ENCODE measurements around the gene LCN1.

GRCh38 chr9:135490980-135491464 is 30.2 kb upstream of the LCN1 start:
- TF ChIP-seq CTCF (IDR thresholded peaks at IDR 0.05; ENCODE audit: control extremely low read depth in 1 of 3, insufficient read depth in 1 of 3, low read depth in 1 of 3, low read length in 3 of 3) (no peak), RFX5 (IDR thresholded peaks at IDR 0.05; ENCODE audit: borderline replicate concordance, low read depth, low read length) (no peak), RNF2 (IDR thresholded peaks at IDR 0.05; ENCODE audit: borderline replicate concordance, low read depth, low read length, missing control alignments, poor library complexity, severe bottlenecking) (no peak), POLR2A (IDR thresholded peaks at IDR 0.05; ENCODE audit: control extremely low read depth in 1 of 2, low read depth in 2 of 2, low read length in 2 of 2) (no peak), CHD2 (IDR thresholded peaks at IDR 0.05; ENCODE audit: low read length) (no peak), EP300 (IDR thresholded peaks at IDR 0.05; ENCODE audit: borderline replicate concordance in 1 of 2, low read depth in 2 of 2, low read length in 2 of 2) (no peak), CHD7 (IDR thresholded peaks at IDR 0.05; ENCODE audit: insufficient replicate concordance, low read length) (no peak), ATF3 (IDR thresholded peaks at IDR 0.05; ENCODE audit: insufficient read depth, low read depth, low read length) (no peak), SP1 (IDR thresholded peaks at IDR 0.05; ENCODE audit: low read depth, low read length) (no peak), SUZ12 (IDR thresholded peaks at IDR 0.05; ENCODE audit: low read length) (no peak), POLR2AphosphoS5 (IDR thresholded peaks at IDR 0.05; ENCODE audit: low read depth, low read length) (no peak)

All from H1 (cell line).